Measurements from ENCODE around the gene TMEM131. TPM values are rescaled to one million over a fixed set of nuclear protein-coding genes. Genes with fewer than 3 reads are reported as not detected.

Gene TMEM131
- total and polyA plus RNA-seq, 10 of the 15 experiments (the other 5 are each of a cell fraction or from before 2014, with no cell fraction given), result 6.0 to 48.2 (median 23.2) TPM

DNA sequence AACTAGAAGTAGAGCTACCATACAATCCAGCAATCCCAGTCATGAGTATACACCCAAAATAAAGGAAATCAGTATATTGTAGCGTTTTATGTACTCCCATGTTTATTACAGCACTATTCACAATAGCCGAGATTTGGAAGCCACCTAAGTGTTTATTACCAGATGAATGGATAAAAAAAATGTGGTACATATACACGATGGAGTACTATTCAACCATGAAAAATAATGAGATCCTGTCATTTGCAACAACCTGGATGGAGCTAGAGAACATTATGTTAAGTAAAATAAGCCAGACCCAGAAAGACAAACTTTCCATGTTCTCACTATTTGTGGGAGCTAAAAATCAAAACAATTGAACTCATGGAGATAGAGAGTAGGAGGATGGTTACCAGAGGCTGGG, 131.9 kb downstream of the TMEM131 start:
- ChIA-PET SMC1A (ENCODE audit: uncharacterized antibody, unreplicated experiment) (interaction anchor here (0.9 to 1.1 kb wide), 3 partner anchors 26 to 122 kb away, joined by 3 to 5 read pairs (median 3); no protein-coding TSS in a partner anchor), RAD21 (ENCODE audit: unreplicated experiment) (no interaction called here), POLR2A (no interaction called here), CTCF (interaction anchor here (0.9 kb wide), 1 partner anchor 29 kb away, joined by 3 read pairs; no protein-coding TSS in a partner anchor)
- BruUV-seq (replicated peaks), result no TSS peak
- no peak for TF ChIP-seq EZH2 (IDR thresholded peaks at IDR 0.05; ENCODE audit: borderline replicate concordance, control insufficient read depth, low read depth, low read length)
- no peak for TF ChIP-seq LARP7 (IDR thresholded peaks at IDR 0.05)
- TF ChIP-seq CEBPB (IDR thresholded peaks at IDR 0.05; ENCODE audit: borderline replicate concordance in 1 of 2, low read depth in 2 of 2, low read length in 2 of 2), result no peak
- TF ChIP-seq, protein P1, sequence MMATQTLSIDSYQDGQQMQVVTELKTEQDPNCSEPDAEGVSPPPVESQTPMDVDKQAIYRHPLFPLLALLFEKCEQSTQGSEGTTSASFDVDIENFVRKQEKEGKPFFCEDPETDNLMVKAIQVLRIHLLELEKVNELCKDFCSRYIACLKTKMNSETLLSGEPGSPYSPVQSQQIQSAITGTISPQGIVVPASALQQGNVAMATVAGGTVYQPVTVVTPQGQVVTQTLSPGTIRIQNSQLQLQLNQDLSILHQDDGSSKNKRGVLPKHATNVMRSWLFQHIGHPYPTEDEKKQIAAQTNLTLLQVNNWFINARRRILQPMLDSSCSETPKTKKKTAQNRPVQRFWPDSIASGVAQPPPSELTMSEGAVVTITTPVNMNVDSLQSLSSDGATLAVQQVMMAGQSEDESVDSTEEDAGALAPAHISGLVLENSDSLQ (IDR thresholded peaks at IDR 0.05), result no peak
- no peak for TF ChIP-seq PAX5 (IDR thresholded peaks at IDR 0.05; ENCODE audit: borderline replicate concordance, low read depth, low read length)
- no peak for TF ChIP-seq TCF3 (IDR thresholded peaks at IDR 0.05; ENCODE audit: borderline replicate concordance, insufficient read depth, low read depth, low read length)
- TF ChIP-seq, protein P2, sequence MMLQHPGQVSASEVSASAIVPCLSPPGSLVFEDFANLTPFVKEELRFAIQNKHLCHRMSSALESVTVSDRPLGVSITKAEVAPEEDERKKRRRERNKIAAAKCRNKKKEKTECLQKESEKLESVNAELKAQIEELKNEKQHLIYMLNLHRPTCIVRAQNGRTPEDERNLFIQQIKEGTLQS (IDR thresholded peaks at IDR 0.05; ENCODE audit: borderline replicate concordance, extremely low read depth, low read depth, low read length), result no peak
- TF ChIP-seq, protein P3, sequence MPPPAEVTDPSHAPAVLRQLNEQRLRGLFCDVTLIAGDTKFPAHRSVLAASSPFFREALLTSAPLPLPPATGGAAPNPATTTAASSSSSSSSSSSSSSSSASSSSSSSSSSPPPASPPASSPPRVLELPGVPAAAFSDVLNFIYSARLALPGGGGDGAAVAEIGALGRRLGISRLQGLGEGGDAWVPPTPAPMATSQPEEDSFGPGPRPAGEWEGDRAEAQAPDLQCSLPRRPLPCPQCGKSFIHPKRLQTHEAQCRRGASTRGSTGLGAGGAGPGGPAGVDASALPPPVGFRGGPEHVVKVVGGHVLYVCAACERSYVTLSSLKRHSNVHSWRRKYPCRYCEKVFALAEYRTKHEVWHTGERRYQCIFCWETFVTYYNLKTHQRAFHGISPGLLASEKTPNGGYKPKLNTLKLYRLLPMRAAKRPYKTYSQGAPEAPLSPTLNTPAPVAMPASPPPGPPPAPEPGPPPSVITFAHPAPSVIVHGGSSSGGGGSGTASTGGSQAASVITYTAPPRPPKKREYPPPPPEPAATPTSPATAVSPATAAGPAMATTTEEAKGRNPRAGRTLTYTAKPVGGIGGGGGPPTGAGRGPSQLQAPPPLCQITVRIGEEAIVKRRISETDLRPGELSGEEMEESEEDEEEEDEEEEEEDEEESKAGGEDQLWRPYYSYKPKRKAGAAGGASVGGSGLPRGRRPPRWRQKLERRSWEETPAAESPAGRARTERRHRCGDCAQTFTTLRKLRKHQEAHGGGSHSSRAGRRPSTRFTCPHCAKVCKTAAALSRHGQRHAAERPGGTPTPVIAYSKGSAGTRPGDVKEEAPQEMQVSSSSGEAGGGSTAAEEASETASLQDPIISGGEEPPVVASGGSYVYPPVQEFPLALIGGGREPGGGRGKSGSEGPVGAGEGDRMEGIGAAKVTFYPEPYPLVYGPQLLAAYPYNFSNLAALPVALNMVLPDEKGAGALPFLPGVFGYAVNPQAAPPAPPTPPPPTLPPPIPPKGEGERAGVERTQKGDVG (CRISPR knock-in tag; IDR thresholded peaks at IDR 0.05), result no peak
- TF ChIP-seq ZNF384 (IDR thresholded peaks at IDR 0.05; ENCODE audit: borderline replicate concordance, low read depth, low read length), result no peak
- no peak for TF ChIP-seq RELA (IDR thresholded peaks at IDR 0.05; ENCODE audit: borderline replicate concordance, partially characterized antibody)
- TF ChIP-seq RAD21 (IDR thresholded peaks at IDR 0.05; ENCODE audit: insufficient read depth, low read depth, low read length), result no peak
- Histone ChIP-seq H3K27ac (ENCODE audit: control insufficient read depth, insufficient read depth) (no peak overlapping the region), H4K20me1 (ENCODE audit: control insufficient read depth, insufficient read depth) (no peaks in the 10 kb centered on the region), H3K4me3 (no peak overlapping the region), H3K9ac (ENCODE audit: control insufficient read depth, insufficient read depth, low read length) (no peak overlapping the region), H3K79me2 (ENCODE audit: control insufficient read depth, insufficient read depth, low read length) (no peaks in the 10 kb centered on the region), H3K36me3 (ENCODE audit: control insufficient read depth in 2 of 2, insufficient read depth in 2 of 2, low read length in 1 of 2) (peaks cover 0 to 8% of the 10 kb centered on the region in 2 experiments; a peak in 3 of 4 replicates), H3K27me3 (replicated peaks in 1 of 2; ENCODE audit: control insufficient read depth in 2 of 2, insufficient read depth in 2 of 2, low read length in 1 of 2) (no peaks in the 10 kb centered on the region), H2AFZ (ENCODE audit: control insufficient read depth, low read depth, low read length) (no peak overlapping the region), H3K4me1 (ENCODE audit: control insufficient read depth, insufficient read depth, low read length) (no peaks in the 10 kb centered on the region), H3K4me2 (ENCODE audit: control insufficient read depth, insufficient read depth) (no peak overlapping the region), H3K9me3 (replicated peaks; ENCODE audit: control insufficient read depth, insufficient read depth, low read length) (peaks cover 2% of the 10 kb centered on the region; the same call in 2 of the 3 replicates)
- intact Hi-C loops (cut with micrococcal nuclease; ENCODE audit: unreplicated experiment) (no loop called here), in situ Hi-C loops (cut with MboI) (no loop called here)
- WGBS (ENCODE audit: insufficient coverage, insufficient replicate concordance, low lambda C conversion rate, missing lambda C conversion rate), result 97% methylated on average over 3 of the region's 3 CpGs
- ATAC-seq (no peak), DNase-seq (ENCODE audit: low read depth, low spot score) (no peak), FAIRE-seq (no peak)

Data from GM12878 (cell line).